DMS114 treated with DMSO at 0.1 percent for 48 hours (cell line): ENCODE data around the gene TSPAN12.
"Not testable (repeated sequence)": the region's sequence is repeated elsewhere in the genome, so short reads cannot be mapped to it uniquely, and the experiment has no call there.

ENCODE experiments used
- DNase-seq: peaks from one replicate; lab custom pipeline; 2025; ENCODE audit not compliant: unreplicated experiment; lab: John Stamatoyannopoulos, UW

TSPAN12 gene, protein sequence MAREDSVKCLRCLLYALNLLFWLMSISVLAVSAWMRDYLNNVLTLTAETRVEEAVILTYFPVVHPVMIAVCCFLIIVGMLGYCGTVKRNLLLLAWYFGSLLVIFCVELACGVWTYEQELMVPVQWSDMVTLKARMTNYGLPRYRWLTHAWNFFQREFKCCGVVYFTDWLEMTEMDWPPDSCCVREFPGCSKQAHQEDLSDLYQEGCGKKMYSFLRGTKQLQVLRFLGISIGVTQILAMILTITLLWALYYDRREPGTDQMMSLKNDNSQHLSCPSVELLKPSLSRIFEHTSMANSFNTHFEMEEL

DNA sequence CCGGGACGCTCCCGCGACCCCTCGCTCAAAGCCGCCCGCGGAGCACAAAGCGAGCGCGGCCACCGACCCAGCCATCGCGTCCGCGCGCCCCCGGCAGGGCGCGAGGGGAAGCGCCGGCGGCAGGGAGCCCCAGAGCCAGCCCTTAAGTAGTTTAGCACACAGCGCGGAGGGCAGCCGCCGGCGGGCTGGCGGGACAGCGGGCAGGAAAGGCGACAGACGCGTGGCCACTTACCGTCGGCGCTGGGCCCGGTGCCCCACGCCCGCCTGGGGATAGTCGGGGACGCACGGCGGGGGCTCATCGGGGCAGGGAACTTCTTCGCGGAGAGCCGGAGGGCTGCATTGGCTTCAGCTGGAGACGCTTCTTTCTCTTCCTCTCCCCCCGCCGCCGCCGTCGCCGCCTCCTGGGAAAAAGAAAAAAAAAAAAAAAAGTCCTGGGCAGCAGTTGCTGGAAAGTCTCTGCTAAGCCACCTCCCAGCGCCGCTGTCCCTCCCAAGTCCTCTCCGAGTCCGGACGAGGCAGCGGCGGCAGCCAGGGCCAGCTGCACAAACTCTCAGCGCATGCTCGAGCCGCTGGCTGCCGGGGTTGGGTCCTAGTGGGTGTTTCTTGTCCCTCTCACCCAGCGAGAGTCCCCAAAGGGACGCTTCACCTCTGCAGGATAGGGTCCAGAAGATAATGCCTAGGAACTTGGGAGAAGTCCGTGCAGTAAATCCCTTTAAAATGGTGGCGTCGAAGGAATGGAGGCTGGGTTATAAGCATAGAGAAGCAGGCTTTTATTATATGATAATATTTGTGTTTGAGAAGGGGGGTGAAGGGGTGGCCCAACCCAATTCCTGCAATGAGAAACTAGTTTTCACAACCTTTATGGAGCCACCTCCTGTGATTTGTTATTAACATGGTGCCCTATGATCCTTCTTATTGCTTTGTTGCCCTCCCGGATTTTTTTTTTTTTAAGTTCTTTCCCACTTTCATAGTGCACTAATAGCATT is at the start of gene TSPAN12:
TSPAN12 (minus strand) TSS at position 557 of the 986 bp plus-strand sequence. CDS start 1,381 bp downstream, outside the sequence.
- no peak for DNase-seq

DNA sequence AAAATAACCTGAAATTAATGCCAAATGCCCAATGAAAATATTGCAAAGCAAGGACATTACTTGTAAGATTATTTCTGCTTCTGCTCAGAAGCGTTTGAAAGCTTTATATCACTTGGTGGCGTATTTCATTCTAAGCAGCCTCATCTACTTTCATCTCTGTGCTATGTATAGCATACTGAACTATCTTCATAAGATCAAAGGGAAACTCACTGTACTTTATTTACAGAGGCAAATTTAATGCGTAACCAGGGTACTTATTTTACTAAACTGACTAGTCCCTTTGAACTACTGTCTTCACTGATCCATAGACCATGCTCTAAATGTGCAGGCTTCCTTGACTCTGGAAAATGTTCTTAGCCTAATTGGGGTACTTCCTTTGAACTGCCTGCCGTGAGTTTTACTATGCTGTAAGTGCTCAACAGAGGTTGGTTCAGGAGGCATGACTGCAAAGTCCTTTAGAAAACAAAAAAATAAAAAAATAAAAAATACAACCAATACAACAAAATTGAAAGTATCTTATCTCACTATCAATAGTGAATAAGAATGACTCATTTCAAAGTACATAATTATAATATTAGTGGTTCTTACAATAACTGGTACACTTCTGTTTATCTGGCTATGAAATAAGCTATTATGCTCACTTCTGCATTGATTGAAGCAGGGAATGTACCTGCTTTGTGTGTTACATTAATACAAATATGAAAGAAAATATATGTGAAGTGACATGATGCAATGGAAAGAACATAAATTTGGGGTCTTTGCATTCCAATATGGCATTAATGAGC is 41.0 kb upstream of the TSPAN12 start:
- DNase-seq, result no peak

DNA sequence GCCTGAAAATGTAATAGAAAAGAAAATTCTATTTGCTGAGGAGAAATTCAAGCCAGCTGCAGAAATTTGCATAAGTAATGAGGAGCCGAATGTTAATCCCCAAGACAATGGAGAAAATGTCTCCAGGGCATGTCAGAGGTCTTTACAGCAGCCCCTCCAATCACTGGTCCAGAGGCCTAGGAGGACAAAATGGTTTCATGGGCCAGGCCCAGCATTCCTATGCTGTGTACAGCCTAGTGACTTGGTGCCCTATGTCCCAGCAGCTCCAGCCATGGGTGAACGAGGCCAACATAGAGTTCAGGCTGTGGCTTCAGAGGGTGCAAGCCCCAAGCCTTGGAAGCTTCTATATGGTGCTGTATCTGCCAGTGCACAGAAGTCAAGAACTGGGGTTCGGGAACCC is 37.3 kb upstream of the TSPAN12 start:
- not testable (repeated sequence) for DNase-seq

DNA sequence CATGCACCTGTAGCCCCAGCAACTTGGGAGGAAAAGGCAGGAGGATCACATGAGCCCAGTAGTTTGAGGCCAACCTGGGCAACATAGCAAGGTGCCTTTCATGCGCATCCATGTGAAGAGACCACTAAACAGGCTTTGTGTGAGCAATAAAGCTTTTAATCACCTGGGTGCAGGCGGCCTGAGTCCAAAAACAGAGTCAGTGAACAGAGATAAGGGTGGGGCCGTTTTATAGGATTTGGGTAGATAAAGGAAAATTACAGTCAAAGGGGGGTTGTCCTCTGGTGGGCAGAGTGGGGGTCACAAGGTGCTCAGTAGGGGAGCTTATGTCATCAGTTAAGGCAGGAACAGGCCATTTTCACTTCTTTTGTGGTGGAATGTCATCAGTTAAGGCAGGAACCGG is 27.7 kb upstream of the TSPAN12 start:
- not testable (repeated sequence) for DNase-seq

DNA sequence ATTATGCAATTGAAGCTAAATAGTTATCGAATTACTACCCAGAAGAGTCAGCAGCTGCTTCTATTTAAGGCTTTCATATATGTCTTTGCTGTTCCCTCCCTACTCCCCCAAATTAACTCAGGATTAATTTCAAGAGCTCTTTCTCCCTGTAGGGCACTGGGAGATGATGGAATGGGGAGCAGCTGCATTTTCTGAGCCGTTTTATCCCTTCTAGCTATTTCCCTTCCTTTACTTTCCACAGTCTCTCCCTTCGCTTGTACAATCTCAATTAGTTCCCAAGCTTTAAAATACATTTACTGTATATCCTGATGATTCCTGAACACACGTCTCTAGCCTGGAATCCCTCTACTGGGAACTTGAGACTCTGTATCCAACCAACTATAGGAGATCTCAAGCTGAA is 19.8 kb upstream of the TSPAN12 start:
- no peak for DNase-seq

DNA sequence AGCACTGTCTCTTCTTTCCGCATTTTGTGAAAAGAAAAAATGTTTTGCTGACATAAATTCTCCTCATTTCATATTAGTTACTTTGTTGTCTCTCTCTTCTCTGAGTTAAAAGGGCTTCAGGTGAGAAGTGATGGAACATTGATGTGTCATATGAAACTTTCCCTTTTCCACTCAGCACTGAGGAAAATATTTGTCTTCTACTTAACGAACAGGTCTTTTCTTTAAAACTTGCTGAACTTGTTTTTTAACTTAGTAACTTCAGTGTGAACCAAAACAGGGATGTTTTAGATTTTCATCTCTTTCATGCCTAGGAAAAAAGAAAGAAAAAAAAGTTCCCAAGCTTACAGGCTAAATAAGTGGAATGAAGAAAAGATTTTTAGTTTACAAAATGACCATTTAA is 19.0 kb upstream of the TSPAN12 start:
- DNase-seq, result no peak

DNA sequence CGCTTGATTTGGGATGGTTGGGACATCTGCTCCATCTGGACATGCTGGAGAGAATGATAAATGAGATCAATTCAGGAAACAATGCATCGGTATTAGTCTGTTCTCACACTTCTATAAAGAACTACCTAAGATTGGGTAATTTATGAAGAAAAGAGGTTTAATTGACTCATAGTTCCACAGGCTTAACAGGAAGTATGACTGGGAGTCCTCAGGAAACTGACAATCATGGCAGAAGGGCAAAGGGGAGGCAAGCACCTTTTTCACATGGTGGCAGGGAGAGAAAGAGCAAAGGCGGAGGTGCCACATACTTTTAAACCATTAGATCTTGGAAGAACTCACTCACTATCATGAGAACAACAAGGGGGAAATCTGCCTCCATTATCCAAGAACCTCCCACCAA is 16.8 kb upstream of the TSPAN12 start:
- DNase-seq, result no peak

DNA sequence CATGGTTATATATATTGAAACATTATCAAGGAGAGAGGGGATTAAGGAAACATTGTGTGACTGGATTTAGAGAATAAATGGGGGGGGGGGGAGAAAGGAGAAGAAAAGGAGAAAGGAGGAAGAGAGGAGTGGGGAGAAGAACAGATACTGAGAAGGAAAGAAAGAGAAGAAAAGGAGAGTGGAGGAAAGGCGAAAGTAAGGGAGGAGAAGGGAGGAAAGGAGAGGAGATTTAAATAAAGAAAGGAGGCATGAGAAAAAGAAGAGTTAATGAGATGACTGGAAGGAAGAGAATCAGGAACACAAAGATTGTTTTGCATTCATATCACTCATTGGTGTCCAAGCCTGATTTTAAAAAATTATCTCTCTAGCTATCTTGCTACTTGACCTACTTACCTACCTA is 16.1 kb upstream of the TSPAN12 start:
- no peak for DNase-seq

DNA sequence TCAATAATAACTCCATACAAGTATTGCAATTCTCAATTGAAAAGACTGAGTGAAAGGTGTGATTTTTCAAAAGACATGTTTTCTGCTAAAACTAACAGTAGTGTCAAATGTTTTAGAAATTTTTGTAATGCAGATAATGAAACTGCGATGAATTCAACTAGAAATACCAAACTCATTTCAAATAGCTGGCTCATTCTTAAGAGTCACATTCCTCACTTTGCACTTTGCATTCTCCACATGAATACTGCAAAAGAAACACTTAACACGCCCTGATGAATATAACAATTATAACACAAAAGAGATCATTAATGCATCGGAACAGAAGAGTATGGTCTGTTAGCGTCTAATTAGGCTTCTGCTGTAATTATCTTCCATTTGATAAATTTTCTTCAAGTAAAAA is 15.5 kb upstream of the TSPAN12 start:
- DNase-seq, result no peak

DNA sequence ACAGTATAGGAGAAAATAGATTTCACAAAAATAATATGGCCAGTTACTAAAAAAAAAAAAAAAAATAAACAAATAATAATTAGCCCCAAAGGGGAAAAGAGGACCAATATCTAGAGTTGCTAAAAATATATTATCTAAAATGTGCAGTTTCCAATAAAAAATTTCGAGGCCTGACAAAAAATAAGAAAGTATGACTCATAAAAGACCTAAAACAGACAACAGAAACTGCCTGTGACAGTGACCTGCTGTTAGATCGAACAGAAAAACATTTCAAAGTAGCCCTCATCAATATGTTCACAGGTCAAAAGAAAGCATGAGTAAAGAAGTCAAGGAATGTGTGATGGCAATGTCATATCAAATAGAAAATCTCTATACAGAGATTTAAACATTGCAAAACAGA is 11.8 kb upstream of the TSPAN12 start:
- no peak for DNase-seq

DNA sequence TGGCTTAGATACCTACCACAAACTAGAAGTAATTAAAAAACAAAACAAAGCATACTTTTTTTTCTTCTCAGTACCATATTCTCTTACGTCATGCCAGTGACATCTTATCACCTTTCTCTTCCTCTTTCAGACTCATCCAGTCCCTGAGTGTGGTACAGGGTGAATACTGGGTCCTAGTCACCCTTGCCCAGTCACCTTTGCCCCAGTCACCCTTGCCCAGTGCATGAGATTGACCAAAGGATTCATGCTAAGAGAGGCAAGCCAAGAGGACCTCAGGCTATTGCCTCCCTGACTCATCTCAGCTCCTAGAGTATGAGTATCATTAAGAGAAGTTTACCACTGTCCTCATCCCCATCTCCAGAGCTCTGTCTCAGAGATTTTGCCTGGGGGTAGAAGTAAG is 10.0 kb upstream of the TSPAN12 start:
- DNase-seq, result no peak

DNA sequence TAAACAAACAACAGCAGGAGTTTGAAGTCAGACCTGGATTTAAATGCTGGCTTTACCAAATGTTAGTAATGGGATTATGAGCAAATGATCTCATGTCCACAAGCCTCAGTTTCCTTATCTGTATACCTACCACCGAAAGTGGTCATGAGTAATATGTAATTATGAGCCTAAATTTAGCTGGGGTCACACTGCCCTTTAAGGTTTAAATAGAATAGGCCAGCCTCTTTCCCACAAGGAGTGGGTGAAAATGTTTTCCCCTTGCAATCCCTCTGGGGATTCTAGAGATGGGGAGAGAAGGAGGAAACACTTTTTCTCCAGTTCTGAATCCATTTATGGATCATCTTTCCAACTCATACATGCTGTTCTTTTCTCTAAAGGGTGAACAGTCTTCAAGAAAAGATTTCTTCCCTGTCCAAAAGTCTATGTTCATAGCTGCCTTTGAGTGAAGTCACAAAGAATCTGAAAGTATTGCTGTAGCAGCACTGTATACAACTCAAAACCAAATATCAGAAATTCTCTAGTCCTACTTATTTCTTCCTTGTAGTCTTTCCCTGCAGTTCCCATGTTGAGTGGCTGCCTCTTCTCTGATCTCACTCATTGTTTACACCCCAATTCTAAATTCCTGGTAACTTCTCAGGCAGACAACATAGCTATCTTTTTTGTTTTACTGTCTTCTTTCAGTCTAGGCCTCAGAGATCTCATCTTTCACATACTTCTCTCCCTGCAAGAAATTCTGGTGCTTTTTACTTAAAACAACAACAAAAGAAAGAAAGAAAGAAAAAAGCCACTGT is 7.4 kb upstream of the TSPAN12 start:
- no peak for DNase-seq

DNA sequence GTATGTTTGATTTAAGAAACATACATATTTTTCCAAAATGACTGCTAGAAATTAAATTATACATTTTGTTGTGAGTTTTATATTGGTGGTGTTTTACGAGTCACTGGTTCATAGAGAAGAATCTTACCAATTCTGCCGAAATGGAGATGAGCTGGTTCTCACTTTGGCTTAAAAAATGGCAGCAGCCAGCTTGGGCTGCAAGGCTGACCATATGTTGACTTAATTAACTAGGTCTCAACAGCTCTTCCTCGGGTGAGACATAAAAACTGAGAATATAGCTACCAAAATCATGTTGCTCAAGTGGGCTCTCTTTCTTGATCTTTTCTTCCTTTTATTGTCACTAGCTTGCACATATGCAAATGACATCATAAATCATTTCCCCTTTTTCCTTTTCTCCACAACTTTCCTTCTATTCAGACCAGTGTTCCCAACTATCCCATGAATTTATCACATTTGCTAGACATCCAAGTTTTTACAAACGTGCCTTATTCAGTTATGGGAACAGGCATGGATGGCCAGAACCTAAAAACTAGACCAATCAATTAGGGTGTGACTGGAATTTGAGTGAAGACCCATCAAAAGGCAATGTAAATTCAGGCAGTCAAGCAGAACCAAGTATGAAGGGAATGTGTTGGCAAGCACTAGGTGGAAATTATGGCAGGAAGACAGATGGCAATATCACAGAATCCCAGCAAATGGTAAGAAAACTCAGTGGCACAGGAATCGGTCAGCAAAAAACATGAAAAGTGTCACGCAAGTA is 6.4 kb upstream of the TSPAN12 start:
- DNase-seq, result no peak

DNA sequence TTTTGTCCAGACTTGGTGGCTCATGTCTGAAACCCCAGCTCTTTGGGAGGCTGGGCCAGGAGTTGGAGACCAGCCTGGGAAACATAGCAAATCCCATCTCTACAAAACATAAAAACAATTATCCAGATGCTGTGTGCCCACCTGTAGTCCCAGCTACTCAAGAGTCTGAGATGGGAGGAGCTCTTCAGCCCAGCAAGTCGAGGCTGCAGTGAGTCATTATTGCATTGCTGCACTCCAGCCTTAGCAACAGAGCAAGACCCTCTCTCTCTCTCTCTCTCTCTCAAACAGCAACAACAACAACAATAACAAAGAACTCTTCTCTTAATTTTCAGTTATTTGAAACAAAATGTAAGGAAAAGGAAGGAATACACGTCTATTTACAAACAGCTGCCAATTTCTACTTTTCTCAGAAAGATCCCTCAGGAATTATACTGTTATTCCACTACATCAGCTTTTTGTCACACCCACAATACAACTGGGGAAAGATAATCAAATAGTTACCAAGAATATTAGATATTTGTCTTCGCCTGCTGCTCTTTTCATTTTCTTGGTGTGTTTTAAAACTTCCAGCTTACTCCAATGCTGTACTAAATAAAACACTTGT is 5.1 kb upstream of the TSPAN12 start:
- no peak for DNase-seq

DNA sequence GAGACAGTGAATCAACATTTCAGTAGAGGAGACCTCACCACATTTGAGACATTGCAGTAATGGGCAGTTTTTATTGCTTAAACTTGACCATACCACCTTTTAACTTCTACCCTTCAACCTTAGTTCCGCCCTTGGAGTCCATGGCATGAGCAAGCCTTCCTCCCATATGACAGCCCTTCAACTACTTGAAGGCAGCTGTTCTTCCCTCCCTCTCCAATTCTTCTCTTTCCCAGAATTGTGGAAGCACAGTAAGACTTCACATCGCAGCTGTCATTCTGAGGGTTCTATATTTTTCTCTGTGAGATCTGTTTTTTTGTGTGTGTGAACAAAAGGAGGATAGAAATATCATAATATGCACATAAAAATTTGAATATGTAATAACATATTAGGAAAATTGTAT is 2.2 kb upstream of the TSPAN12 start:
- no peak for DNase-seq

DNA sequence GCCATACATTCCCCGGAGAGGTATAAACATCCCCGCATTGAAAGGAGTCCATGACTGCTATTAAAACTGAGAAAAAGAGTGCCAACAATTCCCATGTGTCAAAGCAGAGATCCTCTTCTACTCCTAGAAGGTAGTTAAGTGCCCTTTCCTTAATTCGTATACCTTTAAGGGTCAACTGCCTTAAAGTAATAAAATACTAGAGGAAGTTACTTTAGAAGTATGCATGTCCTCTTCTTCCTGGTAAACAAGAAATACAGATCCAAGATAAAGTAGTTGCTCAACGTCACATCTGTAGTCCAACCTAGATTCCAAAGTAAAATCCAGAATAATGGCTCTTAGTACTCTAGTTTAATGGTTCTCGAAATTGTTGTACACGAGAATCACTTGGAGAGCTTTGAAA is 1.5 kb upstream of the TSPAN12 start:
- no peak for DNase-seq

DNA sequence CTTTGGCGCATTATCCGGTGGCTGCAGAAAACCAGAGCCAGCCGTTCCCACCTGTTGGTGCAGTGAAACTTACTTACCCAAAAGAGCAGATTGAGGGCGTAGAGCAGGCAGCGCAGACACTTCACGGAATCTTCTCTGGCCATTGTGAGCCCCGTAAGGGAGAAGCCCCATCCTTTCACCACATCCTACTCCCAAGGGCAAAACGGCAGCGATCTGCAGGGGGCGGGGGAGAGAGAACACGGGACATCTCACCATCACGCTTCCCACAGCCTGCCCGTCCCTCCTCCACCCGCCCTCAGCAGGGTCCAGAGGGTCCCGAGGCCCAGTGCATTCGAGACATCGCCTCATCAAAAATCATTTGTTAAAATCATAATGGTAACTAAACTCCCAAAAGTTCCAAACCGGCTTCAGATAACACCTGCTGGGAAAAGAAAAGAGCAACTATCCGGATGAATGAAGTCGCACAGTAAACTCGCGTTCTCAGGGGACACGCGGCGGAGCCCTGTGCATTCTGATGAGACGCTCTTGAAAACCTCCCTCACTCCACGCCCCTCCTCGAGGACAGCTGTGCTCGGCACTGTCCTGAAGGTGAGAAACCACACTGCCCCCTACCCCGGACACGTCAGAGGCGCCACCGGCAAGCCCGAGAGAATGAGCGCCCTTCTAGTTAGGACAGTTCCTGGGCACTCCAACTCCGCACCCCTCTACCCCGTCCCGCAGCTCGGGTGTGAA is 1.2 kb downstream of the TSPAN12 start:
- no peak for DNase-seq

DNA sequence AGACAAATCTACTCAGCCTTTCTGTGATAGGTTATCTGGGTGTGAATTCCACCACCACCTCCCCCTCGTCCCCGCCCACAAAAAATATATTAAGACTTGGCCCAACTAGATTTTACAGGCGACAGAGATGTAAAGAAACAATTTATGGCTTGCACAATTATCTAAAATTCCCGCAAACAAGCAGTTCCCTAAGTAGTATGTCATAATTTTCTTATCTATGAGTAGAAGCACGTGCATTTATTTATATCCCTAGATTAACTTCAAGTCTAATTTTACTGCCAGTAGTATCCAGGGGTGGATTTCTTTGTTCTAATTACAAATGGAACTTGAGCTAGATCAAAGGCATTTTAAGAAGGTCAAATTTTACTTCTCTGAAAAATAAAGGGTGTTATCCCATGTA is 1.7 kb downstream of the TSPAN12 start:
- no peak for DNase-seq

DNA sequence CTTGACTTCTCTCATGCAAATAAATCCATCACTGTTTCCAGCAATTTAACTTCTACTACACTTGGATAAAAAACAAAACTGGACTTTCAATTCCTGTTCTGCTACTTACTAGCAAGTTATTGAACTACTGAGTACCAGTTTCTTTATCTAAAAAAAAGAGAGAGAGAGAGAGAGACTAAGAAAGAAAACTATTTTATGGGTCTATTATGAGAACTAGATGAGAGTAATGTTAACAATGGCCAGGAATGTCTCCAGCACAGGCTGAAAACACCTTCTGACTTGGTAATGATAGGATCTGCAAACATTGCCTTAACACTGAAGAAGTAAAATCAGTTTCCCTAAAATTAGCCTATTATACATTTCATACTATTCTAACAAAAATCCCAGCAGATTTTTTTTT is 5.2 kb downstream of the TSPAN12 start:
- DNase-seq, result no peak
